M059J (cell line): ENCODE measurements around the gene HYAL1. TPM values are rescaled to one million over a fixed set of nuclear protein-coding genes. Genes with fewer than 3 reads are reported as not detected.

ENCODE experiments used
- DNase-seq: peaks from one replicate; pipeline ENCODE4 v3.0.0-alpha.2; 2012; ENCODE audit warnings: low read depth
- total RNA-seq: library from RNA; depleted of rRNA; stranded (reverse); fragments of >200 nt; shearing (Covaris generic); gene quantifications from 2 replicates; pipeline ENCODE4 v1.2.3, GENCODE V29; 2014; rRNA removed

The HYAL1 gene
- total RNA-seq, 1 experiment from 2014 or later, result not detected

GRCh38 chr3:50260027-50260941 lies 43.1 kb downstream of the HYAL1 start:
- peak; percentile 81 for DNase-seq

GRCh38 chr3:50259432-50260026 lies 43.8 kb downstream of the HYAL1 start:
- no peak for DNase-seq

GRCh38 chr3:50258979-50259378 lies 44.4 kb downstream of the HYAL1 start:
- no peak for DNase-seq

GRCh38 chr3:50258029-50258680 lies 45.2 kb downstream of the HYAL1 start:
- DNase-seq, result no peak

GRCh38 chr3:50256978-50257890 lies 46.1 kb downstream of the HYAL1 start:
- peak; percentile 46 for DNase-seq

- no peak for DNase-seq
Measured at GRCh38 chr3:50255251-50255615, 48.1 kb downstream of the HYAL1 start.

GRCh38 chr3:50254577-50255250 lies 48.7 kb downstream of the HYAL1 start:
- DNase-seq, result peak; percentile 49

GRCh38 chr3:50251220-50251619 lies 52.2 kb downstream of the HYAL1 start:
- DNase-seq, result no peak

GRCh38 chr3:50250514-50250913 lies 52.9 kb downstream of the HYAL1 start:
- no peak for DNase-seq

Other genes starting within 250 kb of the HYAL1 start
- 18.0 and 37.1 TPM in 2 replicates for gene RBM5, start 214.7 kb downstream of the HYAL1 start, total RNA-seq
- 3.7 and 6.6 TPM in 2 replicates for gene SEMA3F, start 148.2 kb downstream of the HYAL1 start, total RNA-seq
- gene GNAT1, start 112.0 kb downstream of the HYAL1 start, total RNA-seq, result not detected in 2 replicates
- gene SLC38A3, start 98.3 kb downstream of the HYAL1 start, total RNA-seq, result 0.89 and 0.96 TPM in 2 replicates
- gene GNAI2, start 67.4 kb downstream of the HYAL1 start, total RNA-seq, result 232 and 259 TPM in 2 replicates
- 12.0 and 22.5 TPM in 2 replicates for gene SEMA3B, start 34.4 kb downstream of the HYAL1 start, total RNA-seq
- gene LSMEM2, start 24.5 kb downstream of the HYAL1 start, total RNA-seq, result not detected in 2 replicates
- gene IFRD2, start 11.1 kb downstream of the HYAL1 start, total RNA-seq, result 49.3 and 50.4 TPM in 2 replicates
- gene HYAL3, start 4.2 kb downstream of the HYAL1 start, total RNA-seq, result 1.6 and 3.0 TPM in 2 replicates
- 6.9 and 8.9 TPM in 2 replicates for gene NAA80, start 4.2 kb downstream of the HYAL1 start, total RNA-seq
- 48.2 and 59.5 TPM in 2 replicates for gene HYAL2, start 19.2 kb upstream of the HYAL1 start, total RNA-seq
- gene TUSC2, start 24.6 kb upstream of the HYAL1 start, total RNA-seq, result 23.7 and 25.4 TPM in 2 replicates
- gene RASSF1, start 37.3 kb upstream of the HYAL1 start, total RNA-seq, result 12.7 and 16.1 TPM in 2 replicates
- gene ZMYND10, start 42.2 kb upstream of the HYAL1 start, total RNA-seq, result 0.37 and 3.2 TPM in 2 replicates
- gene NPRL2, start 47.2 kb upstream of the HYAL1 start, total RNA-seq, result 15.6 and 27.9 TPM in 2 replicates
- gene CYB561D2, start 47.3 kb upstream of the HYAL1 start, total RNA-seq, result 32.8 and 49.9 TPM in 2 replicates
- gene TMEM115, start 55.9 kb upstream of the HYAL1 start, total RNA-seq, result 28.0 and 38.2 TPM in 2 replicates
- gene CACNA2D2, start 200.1 kb upstream of the HYAL1 start, total RNA-seq, result not detected in 2 replicates